Testis (tissue), 3 donors: ENCODE measurements around the gene RGS6. TPM values are rescaled to one million over a fixed set of nuclear protein-coding genes. Genes with fewer than 3 reads are reported as not detected.

Source experiments
- DNase-seq: peaks from one replicate; pipeline ENCODE4 v3.0.0-alpha.2; 2019
- H3K27ac ChIP-seq, 2 donors: fragments of 200-600 bp; sonication (generic); one replicate each; pipeline ENCODE4 v1.5.1; 2019
- H3K27me3 ChIP-seq: fragments of 200-600 bp; sonication (generic); one replicate; pipeline ENCODE4 v1.5.1; 2019
- H3K36me3 ChIP-seq: fragments of 200-600 bp; sonication (generic); one replicate; pipeline ENCODE4 v1.5.1; 2017; ENCODE audit warnings: low read depth; ENCODE audit errors: missing control alignments
- H3K4me1 ChIP-seq: fragments of 200-600 bp; sonication (generic); one replicate; pipeline ENCODE4 v1.5.1; 2019
- H3K4me3 ChIP-seq, 2 donors: fragments of 200-600 bp; sonication (generic); one replicate each; pipeline ENCODE4 v1.5.1; 2017 to 2019
- H3K9me3 ChIP-seq: fragments of 200-600 bp; sonication (generic); one replicate; pipeline ENCODE4 v1.5.1; 2017
- CTCF ChIP-seq, 3 experiments: fragments of 450-650 bp in 2 of 3; fragments of 200-600 bp in 1 of 3; sonication (generic) in 1 of 3; IDR thresholded peaks; one replicate each; pipeline ENCODE4 v1.5.1; 2016 to 2019; ENCODE audit warnings: antibody characterized with exemption in 3 of 3, mild to moderate bottlenecking in 2 of 3, moderate library complexity in 1 of 3
- POLR2A ChIP-seq: fragments of 450-650 bp; IDR thresholded peaks from one replicate; pipeline ENCODE4 v1.6.1; 2017; ENCODE audit warnings: antibody characterized with exemption, mild to moderate bottlenecking, moderate library complexity
- WGBS, 2 donors: methylation state at CpG; one replicate each; pipeline ENCODE4 v1.1.5; 2018; 5-methylcytosine and 5-hydroxymethylcytosine counted together
- intact Hi-C: fragments of 100-400 bp; cut with DNase I; formaldehyde crosslinking; loops from one replicate; pipeline ENCODE4 v1.15.1; 2023; ENCODE audit warnings: low total_unique reads
- polyA plus RNA-seq: library from polyadenylated mRNA; stranded (reverse); fragments of 350-450 nt; fragmentation: Illumina TruSeq; extraction: RNeasy Lipid Tissue Mini Kit (QIAGEN cat#74804); gene quantifications from one replicate; pipeline ENCODE4 v1.2.3, GENCODE V29; 2014; ENCODE audit warnings: low read depth, low replicate concordance; ENCODE audit not compliant: insufficient read depth
- total RNA-seq, 2 donors: library from RNA; depleted of rRNA; stranded (reverse); fragments of >200 nt; gene quantifications; one replicate each; pipeline ENCODE4 v1.2.3, GENCODE V29; 2016

Gene RGS6
- total and polyA plus RNA-seq, 3 donors from 2014 or later, result 6.3 to 21.3 (median 16.0) TPM

GRCh38 chr14:72052356-72052755, 120.1 kb downstream of the RGS6 start:
- Histone ChIP-seq H3K27me3 (no peaks in the 10 kb centered on the region), H3K27ac (no peak overlapping the region), H3K4me3 (no peak overlapping the region), H3K4me1 (no peaks in the 10 kb centered on the region), H3K36me3 (no peaks in the 10 kb centered on the region), H3K9me3 (no peaks in the 10 kb centered on the region)
- TF ChIP-seq CTCF (IDR thresholded peaks at IDR 0.05) (no peak), POLR2A (no peak)
- WGBS, 2 donors, result 86 to 91% methylated on average over 2 of the region's 2 CpGs
- no peak for DNase-seq
- intact Hi-C loops, result no loop called here

GRCh38 chr14:72053651-72054050, 121.4 kb downstream of the RGS6 start:
- H3K27me3 ChIP-seq, result no peaks in the 10 kb centered on the region
- no peak for DNase-seq
- H3K4me1 ChIP-seq, result no peaks in the 10 kb centered on the region
- WGBS, 2 donors, result 88 to 89% methylated on average over 3 of the region's 3 CpGs
- H3K27ac ChIP-seq, result no peak overlapping the region
- H3K36me3 ChIP-seq, result no peaks in the 10 kb centered on the region
- no peak for TF ChIP-seq POLR2A
- no peak for TF ChIP-seq CTCF (IDR thresholded peaks at IDR 0.05)
- H3K9me3 ChIP-seq, result no peaks in the 10 kb centered on the region
- intact Hi-C loops, result no loop called here
- H3K4me3 ChIP-seq, result no peak overlapping the region

GRCh38 chr14:72054911-72055310, 122.7 kb downstream of the RGS6 start:
- Histone ChIP-seq H3K27me3 (no peaks in the 10 kb centered on the region), H3K9me3 (no peaks in the 10 kb centered on the region), H3K4me1 (no peaks in the 10 kb centered on the region), H3K4me3 (no peak overlapping the region), H3K36me3 (no peaks in the 10 kb centered on the region), H3K27ac (no peak overlapping the region)
- 72 to 82% methylated on average over 4 of the region's 4 CpGs for WGBS, 2 donors
- no peak for TF ChIP-seq POLR2A
- intact Hi-C loops, result no loop called here
- no peak for DNase-seq

DNA sequence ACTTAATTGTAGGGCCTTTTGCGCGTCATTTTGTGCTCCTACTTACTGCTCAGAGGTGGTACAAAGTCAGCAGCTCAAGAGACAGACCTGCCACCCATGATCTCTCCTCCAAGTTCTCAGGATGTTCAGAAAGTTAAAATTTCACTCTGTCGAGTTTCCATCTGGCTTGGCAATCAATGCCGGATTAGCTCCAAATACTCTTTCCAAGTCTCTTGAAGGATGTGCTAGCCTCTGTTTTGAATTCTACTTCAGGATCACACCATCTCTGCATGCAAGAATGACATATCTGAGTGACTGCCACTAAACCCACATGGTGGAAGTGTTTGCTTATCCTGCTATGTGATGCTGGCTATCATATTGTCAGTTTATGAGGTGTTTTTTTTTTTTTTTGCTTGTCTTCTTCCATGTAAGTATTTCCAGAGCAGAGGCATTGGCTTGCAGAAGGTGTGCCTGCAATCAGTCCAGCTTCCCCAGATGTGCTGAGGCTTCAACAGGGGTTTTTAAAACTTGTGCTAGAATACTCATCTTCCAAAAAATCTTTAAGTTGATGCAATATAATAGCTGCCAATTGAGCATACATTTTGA, 125.6 kb downstream of the RGS6 start:
- intact Hi-C loops, result no loop called here
- Histone ChIP-seq H3K4me1 (no peaks in the 10 kb centered on the region), H3K27ac (no peak overlapping the region), H3K9me3 (no peaks in the 10 kb centered on the region), H3K27me3 (no peaks in the 10 kb centered on the region), H3K4me3 (no peak overlapping the region), H3K36me3 (no peaks in the 10 kb centered on the region)
- TF ChIP-seq CTCF (IDR thresholded peaks at IDR 0.05), result no peak
- no peak for TF ChIP-seq POLR2A
- DNase-seq, result no peak
- 73 to 85% methylated on average over 4 of the region's 4 CpGs for WGBS, 2 donors

DNA sequence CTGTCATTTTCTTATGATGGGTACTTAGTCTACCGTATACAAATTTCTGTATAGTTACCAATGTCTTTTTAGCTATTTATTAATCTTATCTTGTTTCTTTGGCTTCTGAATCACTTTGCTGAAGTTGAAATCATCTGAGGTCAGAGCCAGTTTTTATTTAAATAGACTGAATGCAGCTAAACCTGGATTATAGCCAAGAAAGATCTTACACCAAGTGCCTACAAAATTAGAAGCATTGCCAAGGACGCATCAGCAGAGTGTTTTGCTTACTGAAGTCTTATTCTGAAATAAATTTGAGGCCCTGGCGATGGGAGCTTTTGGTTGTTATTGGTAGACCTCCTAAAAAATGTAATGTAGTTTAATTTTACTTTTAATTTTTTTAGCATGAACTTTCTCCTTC, 128.2 kb downstream of the RGS6 start:
- intact Hi-C loops, result no loop called here
- Histone ChIP-seq H3K36me3 (no peaks in the 10 kb centered on the region), H3K4me1 (no peaks in the 10 kb centered on the region), H3K4me3 (no peak overlapping the region), H3K27ac (no peak overlapping the region), H3K27me3 (no peaks in the 10 kb centered on the region), H3K9me3 (no peaks in the 10 kb centered on the region)
- 49 to 66% methylated on average over 3 of the region's 3 CpGs for WGBS, 2 donors
- TF ChIP-seq POLR2A (no peak), CTCF (IDR thresholded peaks at IDR 0.05) (no peak)
- DNase-seq, result no peak
